Breast epithelium (tissue), 4 donors: ENCODE measurements around the gene CFTR. TPM values are rescaled to one million over a fixed set of nuclear protein-coding genes. Genes with fewer than 3 reads are reported as not detected.

Experiments
- DNase-seq, 2 donors: peaks; one replicate each; pipeline ENCODE4 v3.0.0-alpha.2; 2019; ENCODE audit warnings: low spot score in 2 of 2
- H3K27ac ChIP-seq, 2 donors: fragments of 200-600 bp; sonication (generic) in 1 of 2; one replicate each; pipeline ENCODE4 v1.5.1; 2016 to 2019; ENCODE audit warnings: mild to moderate bottlenecking in 1 of 2
- H3K27me3 ChIP-seq, 2 donors: fragments of 200-600 bp; sonication (generic) in 1 of 2; one replicate each; pipeline versions ENCODE4 v1.5.1 to v1.6.0; 2017 to 2019; ENCODE audit warnings: control low read depth in 1 of 2, mild to moderate bottlenecking in 1 of 2
- H3K36me3 ChIP-seq: fragments of 200-600 bp; one replicate; pipeline ENCODE4 v1.5.1; 2019
- H3K4me1 ChIP-seq, 2 donors: fragments of 200-600 bp; sonication (generic); one replicate each; pipeline ENCODE4 v1.5.1; 2016 to 2019; ENCODE audit warnings: control low read depth in 1 of 2
- H3K4me3 ChIP-seq, 3 donors: fragments of 200-600 bp; sonication (generic); 1 replicate in 2 of 3; 2 replicates in 1 of 3; pipeline ENCODE4 v1.5.1; 2016 to 2019; ENCODE audit warnings: mild to moderate bottlenecking in 3 of 3, moderate library complexity in 2 of 3
- H3K9me3 ChIP-seq, 2 donors: fragments of 200-600 bp; sonication (generic) in 1 of 2; one replicate each; pipeline ENCODE4 v1.5.1; 2016 to 2019; ENCODE audit warnings: control low read depth in 1 of 2
- CTCF ChIP-seq, 3 donors: fragments of 450-650 bp; IDR thresholded peaks; one replicate each; pipeline ENCODE4 v1.5.1; 2016 to 2017; ENCODE audit warnings: antibody characterized with exemption in 3 of 3, mild to moderate bottlenecking in 3 of 3, moderate library complexity in 3 of 3
- POLR2A ChIP-seq: fragments of 450-650 bp; IDR thresholded peaks from one replicate; pipeline ENCODE4 v1.6.1; 2016; ENCODE audit warnings: antibody characterized with exemption, mild to moderate bottlenecking, moderate library complexity
- POLR2AphosphoS5 ChIP-seq, 3 donors: sonication (generic); formaldehyde crosslinking; IDR thresholded peaks; one replicate each; pipeline ENCODE4 v1.6.1; 2017; ENCODE audit warnings: antibody characterized with exemption in 3 of 3
- intact Hi-C: fragments of 100-400 bp; cut with DNase I; formaldehyde crosslinking; loops from one replicate; pipeline ENCODE4 v1.15.1; 2023; ENCODE audit warnings: low total_unique reads
- total RNA-seq, 3 donors: library from RNA; depleted of rRNA; stranded (reverse); fragments of >200 nt; gene quantifications; one replicate each; pipeline ENCODE4 v1.1.0, GENCODE V29; 2016

CFTR gene
- total RNA-seq, 3 donors from 2014 or later: 1.3 to 16.4 TPM; not detected in 1

DNA sequence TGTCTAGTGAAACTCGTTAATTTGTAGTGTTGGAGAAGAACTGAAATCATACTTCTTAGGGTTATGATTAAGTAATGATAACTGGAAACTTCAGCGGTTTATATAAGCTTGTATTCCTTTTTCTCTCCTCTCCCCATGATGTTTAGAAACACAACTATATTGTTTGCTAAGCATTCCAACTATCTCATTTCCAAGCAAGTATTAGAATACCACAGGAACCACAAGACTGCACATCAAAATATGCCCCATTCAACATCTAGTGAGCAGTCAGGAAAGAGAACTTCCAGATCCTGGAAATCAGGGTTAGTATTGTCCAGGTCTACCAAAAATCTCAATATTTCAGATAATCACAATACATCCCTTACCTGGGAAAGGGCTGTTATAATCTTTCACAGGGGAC is 187.6 kb downstream of the CFTR start:
- DNase-seq: no peak
- H3K9me3 ChIP-seq: no peaks in the 10 kb centered on the region
- no peak overlapping the region for H3K4me3 ChIP-seq
- no peaks in the 10 kb centered on the region for H3K36me3 ChIP-seq
- intact Hi-C loops: no loop called here
- no peak for TF ChIP-seq POLR2A
- no peak for TF ChIP-seq POLR2AphosphoS5 (IDR thresholded peaks at IDR 0.05)
- TF ChIP-seq CTCF (IDR thresholded peaks at IDR 0.05): no peak
- H3K4me1 ChIP-seq: no peaks in the 10 kb centered on the region
- no peak overlapping the region for H3K27ac ChIP-seq
- no peaks in the 10 kb centered on the region for H3K27me3 ChIP-seq

GRCh38 chr7:117669818-117670217 is 190.0 kb downstream of the CFTR start:
- TF ChIP-seq CTCF (IDR thresholded peaks at IDR 0.05) (no peak), POLR2AphosphoS5 (IDR thresholded peaks at IDR 0.05) (no peak), POLR2A (no peak)
- Histone ChIP-seq H3K27me3 (no peaks in the 10 kb centered on the region), H3K36me3 (no peaks in the 10 kb centered on the region), H3K4me1 (no peaks in the 10 kb centered on the region), H3K4me3 (no peak overlapping the region), H3K9me3 (no peaks in the 10 kb centered on the region), H3K27ac (no peak overlapping the region)
- intact Hi-C loops: no loop called here
- DNase-seq: no peak

- DNase-seq: no peak
- Histone ChIP-seq H3K4me1 (no peaks in the 10 kb centered on the region), H3K36me3 (no peaks in the 10 kb centered on the region), H3K4me3 (no peak overlapping the region), H3K9me3 (no peaks in the 10 kb centered on the region), H3K27ac (no peak overlapping the region), H3K27me3 (no peaks in the 10 kb centered on the region)
- no peak for TF ChIP-seq POLR2A
- no peak for TF ChIP-seq POLR2AphosphoS5 (IDR thresholded peaks at IDR 0.05)
- no peak for TF ChIP-seq CTCF (IDR thresholded peaks at IDR 0.05)
- intact Hi-C loops: no loop called here
Observed at GRCh38 chr7:117672453-117672852, 192.6 kb downstream of the CFTR start.

- no peak for DNase-seq
- Histone ChIP-seq H3K4me1 (no peaks in the 10 kb centered on the region), H3K27me3 (no peaks in the 10 kb centered on the region), H3K27ac (peak overlapping the region; percentile 15), H3K36me3 (no peaks in the 10 kb centered on the region), H3K9me3 (no peaks in the 10 kb centered on the region), H3K4me3 (no peak overlapping the region)
- TF ChIP-seq POLR2AphosphoS5 (IDR thresholded peaks at IDR 0.05) (no peak), CTCF (IDR thresholded peaks at IDR 0.05) (no peak), POLR2A (no peak)
- intact Hi-C loops: no loop called here
Observed at GRCh38 chr7:117673367-117673766, 193.5 kb downstream of the CFTR start.

- Histone ChIP-seq H3K4me1 (no peaks in the 10 kb centered on the region), H3K36me3 (no peaks in the 10 kb centered on the region), H3K9me3 (no peaks in the 10 kb centered on the region), H3K27me3 (no peaks in the 10 kb centered on the region), H3K4me3 (no peak overlapping the region), H3K27ac (peak overlapping the region in 1 of 2 donors; percentile 15)
- no peak for DNase-seq
- no peak for TF ChIP-seq POLR2AphosphoS5 (IDR thresholded peaks at IDR 0.05)
- peak in 2 of 3 donors; percentile 32 to 41 for TF ChIP-seq CTCF (IDR thresholded peaks at IDR 0.05)
- intact Hi-C loops: no loop called here
Observed at GRCh38 chr7:117673839-117674238, 194.0 kb downstream of the CFTR start.
